ENCODE results near the gene GM2A.

DNA sequence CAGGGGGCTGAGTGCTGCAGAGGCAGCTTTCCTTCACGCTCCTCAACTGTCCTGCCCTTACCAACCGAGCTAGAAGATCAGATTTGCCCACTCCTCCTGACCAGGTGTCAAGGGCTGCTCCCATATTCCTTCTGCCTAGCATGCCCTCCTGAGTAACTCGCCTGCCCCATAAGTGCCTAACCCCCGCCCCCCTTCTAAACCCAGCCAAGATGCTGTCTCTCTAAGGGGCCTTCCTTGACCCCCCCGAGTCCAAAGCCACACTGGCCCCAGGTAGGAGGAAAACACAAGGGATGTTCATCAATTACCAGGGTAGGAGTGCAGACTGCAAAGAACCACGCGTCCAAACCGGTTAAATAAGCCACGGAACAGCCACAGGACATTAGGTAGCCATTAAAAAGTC, 33.8 kb upstream of the GM2A start:
- TF ChIP-seq, protein P1, sequence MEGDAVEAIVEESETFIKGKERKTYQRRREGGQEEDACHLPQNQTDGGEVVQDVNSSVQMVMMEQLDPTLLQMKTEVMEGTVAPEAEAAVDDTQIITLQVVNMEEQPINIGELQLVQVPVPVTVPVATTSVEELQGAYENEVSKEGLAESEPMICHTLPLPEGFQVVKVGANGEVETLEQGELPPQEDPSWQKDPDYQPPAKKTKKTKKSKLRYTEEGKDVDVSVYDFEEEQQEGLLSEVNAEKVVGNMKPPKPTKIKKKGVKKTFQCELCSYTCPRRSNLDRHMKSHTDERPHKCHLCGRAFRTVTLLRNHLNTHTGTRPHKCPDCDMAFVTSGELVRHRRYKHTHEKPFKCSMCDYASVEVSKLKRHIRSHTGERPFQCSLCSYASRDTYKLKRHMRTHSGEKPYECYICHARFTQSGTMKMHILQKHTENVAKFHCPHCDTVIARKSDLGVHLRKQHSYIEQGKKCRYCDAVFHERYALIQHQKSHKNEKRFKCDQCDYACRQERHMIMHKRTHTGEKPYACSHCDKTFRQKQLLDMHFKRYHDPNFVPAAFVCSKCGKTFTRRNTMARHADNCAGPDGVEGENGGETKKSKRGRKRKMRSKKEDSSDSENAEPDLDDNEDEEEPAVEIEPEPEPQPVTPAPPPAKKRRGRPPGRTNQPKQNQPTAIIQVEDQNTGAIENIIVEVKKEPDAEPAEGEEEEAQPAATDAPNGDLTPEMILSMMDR (IDR thresholded peaks at IDR 0.05; ENCODE audit: low read length): no peak
- no peak for TF ChIP-seq EZH2 (IDR thresholded peaks at IDR 0.05; ENCODE audit: borderline replicate concordance, low read length)
